HepG2 (cell line): ENCODE data around the gene PAK2. TPM values are rescaled to one million over a fixed set of nuclear protein-coding genes. Genes with fewer than 3 reads are reported as not detected.

Source experiments
- DNMT3B ChIP-seq: conservative IDR thresholded peaks from 2 replicates; pipeline ENCODE4 v1.6.1; 2016; ENCODE audit warnings: missing biosample characterization, control low read depth
- ELF1 ChIP-seq: sonication (generic); formaldehyde crosslinking; IDR thresholded peaks from 2 replicates; pipeline ENCODE4 v1.4.0; 2020; ENCODE audit warnings: missing genetic modification reagents
- GMEB1 ChIP-seq: sonication (generic); formaldehyde crosslinking; IDR thresholded peaks from 2 replicates; pipeline ENCODE4 v1.5.1; 2020; ENCODE audit warnings: missing genetic modification reagents, mild to moderate bottlenecking, borderline replicate concordance
- MATR3 ChIP-seq: sonication (generic); formaldehyde crosslinking; IDR thresholded peaks from 2 replicates; pipeline ENCODE4 v1.4.0; 2020; ENCODE audit warnings: missing genetic modification reagents
- MYC ChIP-seq: sonication (generic); formaldehyde crosslinking; IDR thresholded peaks from 2 replicates; pipeline ENCODE4 v1.9.0; 2021; ENCODE audit warnings: missing genetic modification reagents, borderline replicate concordance
- MYNN ChIP-seq: sonication (generic); formaldehyde crosslinking; IDR thresholded peaks from 2 replicates; pipeline ENCODE4 v1.4.0; 2020; ENCODE audit warnings: mild to moderate bottlenecking, low read depth, missing genetic modification reagents
- POGK ChIP-seq: sonication (generic); formaldehyde crosslinking; conservative IDR thresholded peaks from 2 replicates; pipeline ENCODE4 v1.8.0; 2022; ENCODE audit warnings: mild to moderate bottlenecking, moderate library complexity, missing genetic modification reagents
- RARG ChIP-seq: sonication (generic); formaldehyde crosslinking; IDR thresholded peaks from 2 replicates; pipeline ENCODE4 v1.4.0; 2020; ENCODE audit warnings: low read depth, mild to moderate bottlenecking, missing genetic modification reagents
- REPIN1 ChIP-seq: sonication (generic); formaldehyde crosslinking; IDR thresholded peaks from 2 replicates; pipeline ENCODE4 v1.8.0; 2022; ENCODE audit warnings: missing genetic modification reagents, low read depth, mild to moderate bottlenecking, borderline replicate concordance
- SMARCE1 ChIP-seq: fragments of 450-650 bp; IDR thresholded peaks from 2 replicates; pipeline ENCODE4 v1.6.1; 2017; ENCODE audit warnings: borderline replicate concordance
- UBTF ChIP-seq: sonication (generic); formaldehyde crosslinking; IDR thresholded peaks from 2 replicates; pipeline ENCODE4 v1.4.0; 2020; ENCODE audit warnings: mild to moderate bottlenecking, missing genetic modification reagents
- ZFP36 ChIP-seq: fragments of 150-350 bp; IDR thresholded peaks from 2 replicates; pipeline ENCODE4 v1.6.1; 2018; ENCODE audit warnings: borderline replicate concordance, low read length, low read depth; ENCODE audit not compliant: partially characterized antibody
- ZNF136 ChIP-seq: sonication (generic); formaldehyde crosslinking; IDR thresholded peaks from 2 replicates; pipeline ENCODE4 v1.8.1; 2022; ENCODE audit warnings: low read depth, mild to moderate bottlenecking, moderate library complexity, missing genetic modification reagents
- ZNF674 ChIP-seq: sonication (generic); formaldehyde crosslinking; IDR thresholded peaks from 2 replicates; pipeline ENCODE4 v1.5.0; 2020; ENCODE audit warnings: low read depth, mild to moderate bottlenecking, missing genetic modification reagents
- ZNF737 ChIP-seq: sonication (generic); formaldehyde crosslinking; IDR thresholded peaks from 2 replicates; pipeline ENCODE4 v1.5.0; 2020; ENCODE audit warnings: missing genetic modification reagents, mild to moderate bottlenecking, borderline replicate concordance
- polyA plus RNA-seq, 8 experiments: library from polyadenylated mRNA; depleted of rRNA in 3 of 8; stranded (reverse) in 7 of 8; unstranded in 1 of 8; fragments of >200 nt; fragmentation: Illumina TruSeq in 4 of 8; extraction: Trizol in 4 of 8; gene quantifications; 2 replicates each; pipeline versions ENCODE4 v1.2.1 to v1.2.3, GENCODE V29; 2011 to 2016; ENCODE audit warnings: low read depth in 4 of 8, missing spikeins in 1 of 8, mixed read lengths in 1 of 8; ENCODE audit not compliant: insufficient read depth in 1 of 8
- total RNA-seq, 5 experiments: library from RNA; depleted of rRNA; stranded (reverse); fragments of >200 nt; fragmentation: Illumina TruSeq; extraction: Trizol; gene quantifications; 2 replicates each; pipeline ENCODE4 v1.2.3, GENCODE V29; 2016; ENCODE audit warnings: low read depth in 1 of 5
- TF ChIP-seq, protein P1 (sequence below): sonication (generic); formaldehyde crosslinking; IDR thresholded peaks from 2 replicates; pipeline ENCODE4 v1.4.0; 2020; ENCODE audit warnings: missing genetic modification reagents
- TF ChIP-seq, protein P2 (sequence below): sonication (generic); formaldehyde crosslinking; IDR thresholded peaks from 2 replicates; pipeline ENCODE4 v1.4.0; 2020; ENCODE audit warnings: low read depth, mild to moderate bottlenecking, missing genetic modification reagents

Gene PAK2
- total and polyA plus RNA-seq, 2 of the 13 experiments (the other 11 are each of a cell fraction or from before 2014, with no cell fraction given): 23.0 to 24.7 TPM

- TF ChIP-seq ELF1: peak; percentile 70
- peak; percentile 95; the same call in 1 of the 2 replicates for TF ChIP-seq UBTF (CRISPR knock-in tag)
- 0 out of 2 replicates have a peak, but pooled peaks have one; percentile 52 for TF ChIP-seq ZNF136 (CRISPR knock-in tag)
- no peak for TF ChIP-seq RARG (CRISPR knock-in tag)
- TF ChIP-seq ZNF737: no peak
- peak; percentile 85 for TF ChIP-seq POGK (CRISPR knock-in tag)
- 0 out of 2 replicates have a peak, but pooled peaks have one; percentile 13 for TF ChIP-seq ZNF674 (CRISPR knock-in tag)
- peak; percentile 54; the same call in 1 of the 2 replicates for TF ChIP-seq GMEB1 (CRISPR knock-in tag)
- TF ChIP-seq DNMT3B (CRISPR knock-in tag): no peak
- TF ChIP-seq REPIN1 (CRISPR knock-in tag): no peak; the same call in 1 of the 2 replicates
- TF ChIP-seq, protein P1, sequence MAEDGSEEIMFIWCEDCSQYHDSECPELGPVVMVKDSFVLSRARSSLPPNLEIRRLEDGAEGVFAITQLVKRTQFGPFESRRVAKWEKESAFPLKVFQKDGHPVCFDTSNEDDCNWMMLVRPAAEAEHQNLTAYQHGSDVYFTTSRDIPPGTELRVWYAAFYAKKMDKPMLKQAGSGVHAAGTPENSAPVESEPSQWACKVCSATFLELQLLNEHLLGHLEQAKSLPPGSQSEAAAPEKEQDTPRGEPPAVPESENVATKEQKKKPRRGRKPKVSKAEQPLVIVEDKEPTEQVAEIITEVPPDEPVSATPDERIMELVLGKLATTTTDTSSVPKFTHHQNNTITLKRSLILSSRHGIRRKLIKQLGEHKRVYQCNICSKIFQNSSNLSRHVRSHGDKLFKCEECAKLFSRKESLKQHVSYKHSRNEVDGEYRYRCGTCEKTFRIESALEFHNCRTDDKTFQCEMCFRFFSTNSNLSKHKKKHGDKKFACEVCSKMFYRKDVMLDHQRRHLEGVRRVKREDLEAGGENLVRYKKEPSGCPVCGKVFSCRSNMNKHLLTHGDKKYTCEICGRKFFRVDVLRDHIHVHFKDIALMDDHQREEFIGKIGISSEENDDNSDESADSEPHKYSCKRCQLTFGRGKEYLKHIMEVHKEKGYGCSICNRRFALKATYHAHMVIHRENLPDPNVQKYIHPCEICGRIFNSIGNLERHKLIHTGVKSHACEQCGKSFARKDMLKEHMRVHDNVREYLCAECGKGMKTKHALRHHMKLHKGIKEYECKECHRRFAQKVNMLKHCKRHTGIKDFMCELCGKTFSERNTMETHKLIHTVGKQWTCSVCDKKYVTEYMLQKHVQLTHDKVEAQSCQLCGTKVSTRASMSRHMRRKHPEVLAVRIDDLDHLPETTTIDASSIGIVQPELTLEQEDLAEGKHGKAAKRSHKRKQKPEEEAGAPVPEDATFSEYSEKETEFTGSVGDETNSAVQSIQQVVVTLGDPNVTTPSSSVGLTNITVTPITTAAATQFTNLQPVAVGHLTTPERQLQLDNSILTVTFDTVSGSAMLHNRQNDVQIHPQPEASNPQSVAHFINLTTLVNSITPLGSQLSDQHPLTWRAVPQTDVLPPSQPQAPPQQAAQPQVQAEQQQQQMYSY: peak; percentile 10; the same call in 1 of the 2 replicates
- peak; percentile 48 for TF ChIP-seq MYC (CRISPR knock-in tag)
- no peak for TF ChIP-seq SMARCE1
- TF ChIP-seq, protein P2, sequence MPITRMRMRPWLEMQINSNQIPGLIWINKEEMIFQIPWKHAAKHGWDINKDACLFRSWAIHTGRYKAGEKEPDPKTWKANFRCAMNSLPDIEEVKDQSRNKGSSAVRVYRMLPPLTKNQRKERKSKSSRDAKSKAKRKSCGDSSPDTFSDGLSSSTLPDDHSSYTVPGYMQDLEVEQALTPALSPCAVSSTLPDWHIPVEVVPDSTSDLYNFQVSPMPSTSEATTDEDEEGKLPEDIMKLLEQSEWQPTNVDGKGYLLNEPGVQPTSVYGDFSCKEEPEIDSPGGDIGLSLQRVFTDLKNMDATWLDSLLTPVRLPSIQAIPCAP (CRISPR knock-in tag): no peak
- no peak for TF ChIP-seq MATR3
- no peak for TF ChIP-seq ZFP36
- TF ChIP-seq MYNN: no peak
These were observed 128.0 kb downstream of the PAK2 start, which contains the start of gene SENP5 (continued) for GRCh38 chr3:196867507-196868296.
